Stimulated activated memory B cell treated with anti-CD40 and anti-IgM and Interleukin-4, amounts not matched to agents 10 μg/mL and 1 μg/mL and 100 μg/mL, for 72 hours (primary cell): Measurements from ENCODE around the gene C1orf159.
"Not testable (repeated sequence)": the region's sequence is repeated elsewhere in the genome, so short reads cannot be mapped to it uniquely, and the experiment has no call there.

Experiments used
- ATAC-seq: fragments of 150-1000 bp; cut with Tn5 transposase; 2 replicates; pipeline ENCODE4 v1.10.0; 2021
- H3K27ac Mint-ChIP-seq: one replicate; pipeline ENCODE4 v1.8.0; 2022; ENCODE audit warnings: mild to moderate bottlenecking, mixed read lengths
- H3K27me3 Mint-ChIP-seq: one replicate; pipeline ENCODE4 v1.8.0; 2022; ENCODE audit warnings: mixed read lengths
- H3K36me3 Mint-ChIP-seq: one replicate; pipeline ENCODE4 v1.8.0; 2022; ENCODE audit warnings: mixed read lengths
- H3K4me1 Mint-ChIP-seq: one replicate; pipeline ENCODE4 v1.8.0; 2022; ENCODE audit warnings: mixed read lengths
- H3K4me3 Mint-ChIP-seq: one replicate; pipeline ENCODE4 v1.8.0; 2022; ENCODE audit warnings: mild to moderate bottlenecking, moderate library complexity, mixed read lengths
- H3K9me3 Mint-ChIP-seq: one replicate; pipeline ENCODE4 v1.8.0; 2022; ENCODE audit warnings: mixed read lengths

C1orf159 gene

GRCh38 chr1:1068517-1069055 is 47.3 kb downstream of the C1orf159 start:
- ATAC-seq = peak; percentile 62
- Mint-ChIP-seq H3K4me1 (peaks cover 38% of the 10 kb centered on the region), H3K36me3 (peaks cover 6% of the 10 kb centered on the region), H3K9me3 (no peaks in the 10 kb centered on the region), H3K27ac (peak overlapping the region; percentile 35), H3K4me3 (peak overlapping the region; percentile 85), H3K27me3 (peaks cover 8% of the 10 kb centered on the region)

GRCh38 chr1:1067860-1068516 is 47.9 kb downstream of the C1orf159 start:
- Mint-ChIP-seq H3K27me3 (peaks cover 7% of the 10 kb centered on the region), H3K4me1 (peaks cover 42% of the 10 kb centered on the region), H3K36me3 (peaks cover 6% of the 10 kb centered on the region), H3K27ac (peak overlapping the region; percentile 35), H3K4me3 (peak overlapping the region; percentile 85), H3K9me3 (no peaks in the 10 kb centered on the region)
- ATAC-seq = no peak

- ATAC-seq = no peak
- no peak overlapping the region for H3K27ac Mint-ChIP-seq
- peaks cover 6% of the 10 kb centered on the region for H3K36me3 Mint-ChIP-seq
- H3K27me3 Mint-ChIP-seq = peaks cover 1% of the 10 kb centered on the region
- H3K4me1 Mint-ChIP-seq = peaks cover 48% of the 10 kb centered on the region
- H3K4me3 Mint-ChIP-seq = no peak overlapping the region
- no peaks in the 10 kb centered on the region for H3K9me3 Mint-ChIP-seq
Measured at GRCh38 chr1:1067284-1067859, 48.5 kb downstream of the C1orf159 start.

GRCh38 chr1:1066403-1067283 is 49.2 kb downstream of the C1orf159 start:
- no peaks in the 10 kb centered on the region for H3K27me3 Mint-ChIP-seq
- H3K4me3 Mint-ChIP-seq = no peak overlapping the region
- H3K9me3 Mint-ChIP-seq = no peaks in the 10 kb centered on the region
- H3K36me3 Mint-ChIP-seq = peaks cover 6% of the 10 kb centered on the region
- ATAC-seq = no peak
- H3K4me1 Mint-ChIP-seq = peaks cover 51% of the 10 kb centered on the region
- H3K27ac Mint-ChIP-seq = no peak overlapping the region

- ATAC-seq, H3K36me3 Mint-ChIP-seq, H3K9me3 Mint-ChIP-seq, H3K27me3 Mint-ChIP-seq, H3K4me3 Mint-ChIP-seq: not testable (repeated sequence)
- H3K4me1 Mint-ChIP-seq = peaks cover 55% of the 10 kb centered on the region
- H3K27ac Mint-ChIP-seq = peak overlapping the region; percentile 26
Measured at GRCh38 chr1:1065940-1066304, 50.0 kb downstream of the C1orf159 start.

GRCh38 chr1:1065265-1065939 is 50.5 kb downstream of the C1orf159 start:
- Mint-ChIP-seq H3K36me3 (peaks cover 9% of the 10 kb centered on the region), H3K4me1 (peaks cover 55% of the 10 kb centered on the region), H3K9me3 (no peaks in the 10 kb centered on the region), H3K27me3 (peaks cover 10% of the 10 kb centered on the region), H3K27ac (peak overlapping the region; percentile 26), H3K4me3 (peak overlapping the region; percentile 55)
- no peak for ATAC-seq

GRCh38 chr1:1063945-1064831 is 51.7 kb downstream of the C1orf159 start:
- Mint-ChIP-seq H3K27me3 (peaks cover 17% of the 10 kb centered on the region), H3K9me3 (no peaks in the 10 kb centered on the region), H3K27ac (peak overlapping the region; percentile 84), H3K36me3 (peaks cover 11% of the 10 kb centered on the region), H3K4me1 (peaks cover 53% of the 10 kb centered on the region), H3K4me3 (peak overlapping the region; percentile 78)
- peak; percentile 81 for ATAC-seq

- no peaks in the 10 kb centered on the region for H3K9me3 Mint-ChIP-seq
- H3K27me3 Mint-ChIP-seq = peaks cover 25% of the 10 kb centered on the region
- peak overlapping the region; percentile 80 for H3K4me3 Mint-ChIP-seq
- peaks cover 9% of the 10 kb centered on the region for H3K36me3 Mint-ChIP-seq
- no peak for ATAC-seq
- H3K4me1 Mint-ChIP-seq = peaks cover 58% of the 10 kb centered on the region
- peak overlapping the region; percentile 84 for H3K27ac Mint-ChIP-seq
Measured at GRCh38 chr1:1063261-1063944, 52.5 kb downstream of the C1orf159 start.

- Mint-ChIP-seq H3K36me3 (peaks cover 5% of the 10 kb centered on the region), H3K4me1 (peaks cover 62% of the 10 kb centered on the region), H3K9me3 (no peaks in the 10 kb centered on the region), H3K27ac (peak overlapping the region; percentile 84), H3K4me3 (peak overlapping the region; percentile 80), H3K27me3 (peaks cover 33% of the 10 kb centered on the region)
- ATAC-seq = no peak
Measured at GRCh38 chr1:1062348-1063163, 53.3 kb downstream of the C1orf159 start.

- Mint-ChIP-seq H3K27me3 (peaks cover 41% of the 10 kb centered on the region), H3K4me1 (peaks cover 62% of the 10 kb centered on the region), H3K36me3 (peaks cover 5% of the 10 kb centered on the region), H3K4me3 (peak overlapping the region; percentile 80), H3K9me3 (no peaks in the 10 kb centered on the region), H3K27ac (peak overlapping the region; percentile 84)
- ATAC-seq = no peak
Measured at GRCh38 chr1:1061682-1062345, 54.1 kb downstream of the C1orf159 start.

GRCh38 chr1:1060281-1061000 is 55.4 kb downstream of the C1orf159 start:
- Mint-ChIP-seq H3K4me1 (peaks cover 59% of the 10 kb centered on the region), H3K36me3 (peaks cover 8% of the 10 kb centered on the region), H3K27ac (peak overlapping the region; percentile 63), H3K4me3 (peak overlapping the region; percentile 77), H3K9me3 (no peaks in the 10 kb centered on the region), H3K27me3 (peaks cover 53% of the 10 kb centered on the region)
- ATAC-seq = no peak
